Panc1 (cell line): ENCODE results near the gene PGA4. TPM values are rescaled to one million over a fixed set of nuclear protein-coding genes. Genes with fewer than 3 reads are reported as not detected.
"Not testable (repeated sequence)": the region's sequence is repeated elsewhere in the genome, so short reads cannot be mapped to it uniquely, and the experiment has no call there.

Experiments used
- ATAC-seq: fragments of 200-7000 bp; cut with Tn5 transposase; 2 replicates; pipeline ENCODE4 v1.9.1; 2020; ENCODE audit warnings: mild to moderate bottlenecking, moderate library complexity
- BruUV-seq: library from RNA; stranded (reverse); fragments of 400-500 nt; replicated peaks from 2 replicates; lab custom pipeline; 2021; lab: Mats Ljungman, UMichigan
- CTCF ChIA-PET: fragments of 300-600 bp; sonication (Branson Sonifier 250); formaldehyde crosslinking; loops from one replicate; lab custom pipeline; 2022; ENCODE audit warnings: antibody characterized with exemption; lab: Charles Lee
- POLR2A ChIA-PET: fragments of 300-600 bp; sonication (Branson Sonifier 250); formaldehyde crosslinking; loops from one replicate; lab custom pipeline; 2022; ENCODE audit warnings: antibody characterized with exemption; lab: Charles Lee
- DNase-seq: peaks from one replicate; pipeline ENCODE4 v3.0.0-alpha.2; 2010; ENCODE audit warnings: low read depth, low spot score
- H3K27ac ChIP-seq: 2 replicates; pipeline ENCODE4 v1.5.1; 2011; ENCODE audit warnings: mild to moderate bottlenecking, low read length, inconsistent platforms
- H3K27me3 ChIP-seq: fragments of 200-500 bp; sonication (Bioruptor generic); 2 replicates; pipeline ENCODE4 v1.6.0; 2014; ENCODE audit warnings: low read length, inconsistent platforms; ENCODE audit not compliant: control insufficient read depth, insufficient read depth
- H3K36me3 ChIP-seq: fragments of 200-500 bp; sonication (Bioruptor generic); 2 replicates; pipeline ENCODE4 v1.5.1; 2014; ENCODE audit warnings: inconsistent platforms, mild to moderate bottlenecking, low read length, moderate library complexity; ENCODE audit not compliant: control insufficient read depth, insufficient read depth
- H3K4me1 ChIP-seq: 2 replicates; pipeline ENCODE4 v1.5.1; 2011; ENCODE audit warnings: inconsistent platforms, mild to moderate bottlenecking, low read length, moderate library complexity; ENCODE audit not compliant: control insufficient read depth, insufficient read depth
- H3K4me3 ChIP-seq, 2 experiments: 2 replicates each; pipeline ENCODE4 v1.5.1; 2011 to 2012; ENCODE audit warnings: low read depth in 2 of 2, low read length in 2 of 2, mild to moderate bottlenecking in 2 of 2, inconsistent platforms in 1 of 2, moderate library complexity in 1 of 2
- H3K9me3 ChIP-seq: fragments of 200-500 bp; sonication (Bioruptor generic); 2 replicates; pipeline ENCODE4 v1.5.1; 2014; ENCODE audit warnings: low read depth, mild to moderate bottlenecking, inconsistent platforms, low read length, moderate library complexity; ENCODE audit not compliant: control insufficient read depth, insufficient read depth
- CTCF ChIP-seq: fragments of 450-650 bp; IDR thresholded peaks from 2 replicates; pipeline ENCODE4 v1.5.1; 2017; ENCODE audit warnings: mild to moderate bottlenecking
- POLR2AphosphoS5 ChIP-seq: IDR thresholded peaks from 2 replicates; pipeline ENCODE4 v1.6.1; 2012; ENCODE audit warnings: mild to moderate bottlenecking, low read depth, low read length, moderate library complexity
- REST ChIP-seq, 2 experiments: IDR thresholded peaks; 2 replicates each; pipeline ENCODE4 v1.6.1; 2011 to 2012; ENCODE audit warnings: low read depth in 2 of 2, control low read depth in 1 of 2, low read length in 1 of 2, mild to moderate bottlenecking in 1 of 2, moderate library complexity in 1 of 2; ENCODE audit not compliant: insufficient read depth in 1 of 2
- SIN3A ChIP-seq: IDR thresholded peaks from 2 replicates; pipeline ENCODE4 v1.6.1; 2012; ENCODE audit warnings: low read depth, mild to moderate bottlenecking, low read length, moderate library complexity, borderline replicate concordance; ENCODE audit not compliant: insufficient read depth
- TCF7L2 ChIP-seq: IDR thresholded peaks from 2 replicates; pipeline ENCODE4 v1.6.1; 2011; ENCODE audit warnings: mild to moderate bottlenecking, low read depth, low read length, inconsistent platforms
- in situ Hi-C: cut with HindIII; loops from 2 replicates; pipeline ENCODE4 v1.10.0; 2016; ENCODE audit warnings: low sequenced_read_pairs, low pct_unique_long_range_greater_than_20kb
- intact Hi-C: fragments of 100-400 bp; cut with micrococcal nuclease; formaldehyde crosslinking; loops from one replicate; pipeline ENCODE4 v1.10.0; 2022; ENCODE audit not compliant: unreplicated experiment
- total RNA-seq: library from RNA; stranded (reverse); gene quantifications from one replicate; pipeline ENCODE4 v1.2.1, GENCODE V29; 2021; ENCODE audit not compliant: unreplicated experiment

The PGA4 gene
- total RNA-seq, 1 experiment from 2014 or later = not detected

- H3K4me3 ChIP-seq = no peak overlapping the region
- TF ChIP-seq REST (IDR thresholded peaks at IDR 0.05; ENCODE audit: insufficient read depth in 1 of 2, low read depth in 2 of 2, low read length in 1 of 2) (no peak), TCF7L2 (no peak), POLR2AphosphoS5 (no peak), SIN3A (no peak), CTCF (no peak)
- ChIA-PET POLR2A (no interaction called here), CTCF (no interaction called here)
- H3K27ac ChIP-seq = no peak overlapping the region
- ATAC-seq = no peak
- no peaks in the 10 kb centered on the region for H3K36me3 ChIP-seq
- BruUV-seq = no TSS peak
- DNase-seq = no peak
- in situ Hi-C loops (no loop called here), intact Hi-C loops (no loop called here)
- no peaks in the 10 kb centered on the region for H3K9me3 ChIP-seq
- peaks cover 4% of the 10 kb centered on the region; the same call in 1 of the 2 replicates for H3K27me3 ChIP-seq
- no peaks in the 10 kb centered on the region for H3K4me1 ChIP-seq
Observed at GRCh38 chr11:61198948-61199523, 23.1 kb upstream of the PGA4 start.

GRCh38 chr11:61201476-61201875 lies 20.7 kb upstream of the PGA4 start:
- in situ Hi-C loops = no loop called here
- Histone ChIP-seq H3K4me1 (no peaks in the 10 kb centered on the region), H3K27me3 (peaks cover 4% of the 10 kb centered on the region; the same call in 1 of the 2 replicates), H3K36me3 (no peaks in the 10 kb centered on the region), H3K9me3 (no peaks in the 10 kb centered on the region), H3K27ac (no peak overlapping the region), H3K4me3 (no peak overlapping the region)
- ChIA-PET CTCF (no interaction called here), POLR2A (no interaction called here)
- ATAC-seq = no peak
- intact Hi-C loops = no loop called here
- no TSS peak for BruUV-seq
- DNase-seq = no peak
- no peak for TF ChIP-seq TCF7L2
- no peak for TF ChIP-seq REST (IDR thresholded peaks at IDR 0.05; ENCODE audit: insufficient read depth in 1 of 2, low read depth in 2 of 2, low read length in 1 of 2)
- TF ChIP-seq SIN3A = no peak
- no peak for TF ChIP-seq CTCF
- TF ChIP-seq POLR2AphosphoS5 = no peak

- H3K27ac ChIP-seq, H3K4me3 ChIP-seq, H3K9me3 ChIP-seq, ATAC-seq, POLR2A ChIA-PET, H3K36me3 ChIP-seq, DNase-seq, BruUV-seq, in situ Hi-C loops, CTCF ChIA-PET, H3K27me3 ChIP-seq, intact Hi-C loops, H3K4me1 ChIP-seq: not testable (repeated sequence)
Observed at GRCh38 chr11:61202950-61203746, 19.0 kb upstream of the PGA4 start, which contains the start of gene PGA3. TSS of gene PGA3 (plus strand) at chr11:61203515. CDS start at chr11:61203565, 50 bp downstream.
